NCI-H82 (cell line): ENCODE measurements around the gene HERPUD2.
"Not testable (repeated sequence)": the region's sequence is repeated elsewhere in the genome, so short reads cannot be mapped to it uniquely, and the experiment has no call there.

Source experiments
- DNase-seq: peaks from one replicate; lab custom pipeline; 2025; lab: John Stamatoyannopoulos, UW

The HERPUD2 gene

GRCh38 chr7:35605760-35606159, 89.2 kb downstream of the HERPUD2 start:
- DNase-seq: no peak

GRCh38 chr7:35604595-35604994, 90.3 kb downstream of the HERPUD2 start:
- no peak for DNase-seq

GRCh38 chr7:35599645-35600044, 95.3 kb downstream of the HERPUD2 start:
- no peak for DNase-seq

- DNase-seq: no peak
Observed at GRCh38 chr7:35599061-35599460, 95.9 kb downstream of the HERPUD2 start.

- no peak for DNase-seq
Observed at GRCh38 chr7:35596061-35596460, 98.9 kb downstream of the HERPUD2 start.

GRCh38 chr7:35593899-35594298, 101.0 kb downstream of the HERPUD2 start:
- peak; percentile 48 for DNase-seq

GRCh38 chr7:35588647-35589046, 106.3 kb downstream of the HERPUD2 start:
- no peak for DNase-seq

- no peak for DNase-seq
Observed at GRCh38 chr7:35584990-35585389, 109.9 kb downstream of the HERPUD2 start.

- not testable (repeated sequence) for DNase-seq
Observed at GRCh38 chr7:35584533-35584932, 110.4 kb downstream of the HERPUD2 start.
